Measurements from ENCODE around the gene LGI2. TPM values are rescaled to one million over a fixed set of nuclear protein-coding genes. Genes with fewer than 3 reads are reported as not detected.

Gene LGI2
- total and polyA plus RNA-seq, 2 of the 8 experiments (the other 6 are each of a cell fraction or from before 2014, with no cell fraction given): 2.3 to 4.0 TPM

DNA sequence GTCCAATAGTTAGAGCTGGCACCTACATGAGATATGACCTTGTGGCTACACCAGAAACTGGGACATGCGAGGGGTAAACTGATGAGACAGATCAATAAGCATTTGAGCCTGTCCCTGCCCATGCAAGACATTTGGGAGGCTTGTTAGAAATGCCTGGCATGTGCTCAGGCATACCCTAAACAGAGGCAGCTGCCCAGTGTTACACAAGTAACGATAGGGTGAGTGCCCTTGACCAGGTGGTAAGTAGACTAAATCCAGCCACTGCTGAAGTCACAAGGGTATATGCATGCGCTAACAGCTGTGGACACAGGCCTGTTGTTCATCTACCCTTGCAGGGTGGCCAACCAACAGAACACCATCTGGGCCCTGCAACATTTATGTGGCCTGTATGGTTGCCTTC, 61.8 kb downstream of the LGI2 start (continued):
- TF ChIP-seq SIN3A (conservative IDR thresholded peaks at IDR 0.05 in 1 of 2, IDR thresholded peaks at IDR 0.05 in 1 of 2; ENCODE audit: low read depth in 1 of 2, low read length in 2 of 2): no peak
- TF ChIP-seq NANOG (IDR thresholded peaks at IDR 0.05; ENCODE audit: insufficient read depth, low read depth, low read length, poor library complexity, severe bottlenecking): no peak
- TF ChIP-seq KDM5A (IDR thresholded peaks at IDR 0.05; ENCODE audit: low read length): no peak
- TF ChIP-seq POLR2A (IDR thresholded peaks at IDR 0.05; ENCODE audit: control extremely low read depth in 1 of 2, low read depth in 2 of 2, low read length in 2 of 2): no peak
- TF ChIP-seq SP1 (IDR thresholded peaks at IDR 0.05; ENCODE audit: low read depth, low read length): no peak
- no peak for TF ChIP-seq TBP (IDR thresholded peaks at IDR 0.05; ENCODE audit: low read depth, low read length)
- TF ChIP-seq BRCA1 (IDR thresholded peaks at IDR 0.05; ENCODE audit: low read depth, low read length): no peak
- TF ChIP-seq CREB1 (IDR thresholded peaks at IDR 0.05): no peak

All from H1 (cell line).